A673 (cell line): ENCODE measurements around the gene FBXL15.

Experiments
- EZH2 ChIP-seq: fragments of 200-600 bp; sonication (generic); IDR thresholded peaks from 2 replicates; pipeline ENCODE4 v1.6.1; 2017; ENCODE audit warnings: borderline replicate concordance, low read depth, mild to moderate bottlenecking, mixed read lengths, antibody characterized with exemption, low read length; ENCODE audit not compliant: poor library complexity, severe bottlenecking
- TF ChIP-seq, protein P1 (sequence below): fragments of 300-800, 200-600 bp; sonication (generic); conservative IDR thresholded peaks from 2 replicates; pipeline ENCODE4 v1.5.1; 2017; ENCODE audit warnings: low read depth, mild to moderate bottlenecking, antibody characterized with exemption, low read length, moderate library complexity, mixed read lengths

DNA sequence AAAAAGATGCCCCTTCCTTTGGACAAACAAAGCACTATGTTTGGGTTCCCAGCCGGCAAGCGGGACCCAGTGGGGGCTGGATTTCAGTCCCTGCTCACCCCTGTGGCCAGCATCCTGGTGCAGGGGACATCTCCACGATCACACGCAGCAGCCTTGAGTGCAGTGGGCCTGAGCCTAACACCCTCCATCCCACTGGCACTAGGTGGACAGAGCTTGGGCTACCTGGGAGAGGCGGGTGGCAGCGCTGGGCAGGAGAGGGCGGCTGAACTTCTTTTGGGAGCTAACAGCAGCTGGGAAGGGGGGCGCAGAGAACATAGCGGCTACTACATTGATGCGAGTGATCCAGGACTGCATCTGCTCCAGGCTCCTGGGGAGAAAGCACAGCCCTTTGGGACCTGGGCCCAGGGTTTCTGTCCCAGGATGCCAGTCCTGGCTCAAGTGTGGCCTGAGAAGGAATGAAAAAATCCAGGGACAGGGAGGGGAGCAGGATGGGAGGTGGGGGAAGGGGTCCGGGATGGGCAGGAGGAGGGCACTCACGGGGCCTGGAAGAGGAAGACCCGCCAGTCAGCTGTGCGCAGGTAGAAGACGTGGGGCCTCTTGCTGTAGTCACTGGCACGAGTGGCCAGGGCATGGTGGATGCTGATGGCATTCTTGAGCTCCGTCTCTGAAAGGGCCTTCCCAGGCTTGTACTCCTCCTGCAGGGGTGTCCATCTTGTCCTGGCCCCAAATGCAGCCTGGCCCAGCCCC, 16.1 kb upstream of the FBXL15 start:
- TF ChIP-seq, protein P1, sequence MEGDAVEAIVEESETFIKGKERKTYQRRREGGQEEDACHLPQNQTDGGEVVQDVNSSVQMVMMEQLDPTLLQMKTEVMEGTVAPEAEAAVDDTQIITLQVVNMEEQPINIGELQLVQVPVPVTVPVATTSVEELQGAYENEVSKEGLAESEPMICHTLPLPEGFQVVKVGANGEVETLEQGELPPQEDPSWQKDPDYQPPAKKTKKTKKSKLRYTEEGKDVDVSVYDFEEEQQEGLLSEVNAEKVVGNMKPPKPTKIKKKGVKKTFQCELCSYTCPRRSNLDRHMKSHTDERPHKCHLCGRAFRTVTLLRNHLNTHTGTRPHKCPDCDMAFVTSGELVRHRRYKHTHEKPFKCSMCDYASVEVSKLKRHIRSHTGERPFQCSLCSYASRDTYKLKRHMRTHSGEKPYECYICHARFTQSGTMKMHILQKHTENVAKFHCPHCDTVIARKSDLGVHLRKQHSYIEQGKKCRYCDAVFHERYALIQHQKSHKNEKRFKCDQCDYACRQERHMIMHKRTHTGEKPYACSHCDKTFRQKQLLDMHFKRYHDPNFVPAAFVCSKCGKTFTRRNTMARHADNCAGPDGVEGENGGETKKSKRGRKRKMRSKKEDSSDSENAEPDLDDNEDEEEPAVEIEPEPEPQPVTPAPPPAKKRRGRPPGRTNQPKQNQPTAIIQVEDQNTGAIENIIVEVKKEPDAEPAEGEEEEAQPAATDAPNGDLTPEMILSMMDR, result no peak
- TF ChIP-seq EZH2, result no peak
